ENCODE data around the gene MTCL1.

Gene MTCL1

DNA sequence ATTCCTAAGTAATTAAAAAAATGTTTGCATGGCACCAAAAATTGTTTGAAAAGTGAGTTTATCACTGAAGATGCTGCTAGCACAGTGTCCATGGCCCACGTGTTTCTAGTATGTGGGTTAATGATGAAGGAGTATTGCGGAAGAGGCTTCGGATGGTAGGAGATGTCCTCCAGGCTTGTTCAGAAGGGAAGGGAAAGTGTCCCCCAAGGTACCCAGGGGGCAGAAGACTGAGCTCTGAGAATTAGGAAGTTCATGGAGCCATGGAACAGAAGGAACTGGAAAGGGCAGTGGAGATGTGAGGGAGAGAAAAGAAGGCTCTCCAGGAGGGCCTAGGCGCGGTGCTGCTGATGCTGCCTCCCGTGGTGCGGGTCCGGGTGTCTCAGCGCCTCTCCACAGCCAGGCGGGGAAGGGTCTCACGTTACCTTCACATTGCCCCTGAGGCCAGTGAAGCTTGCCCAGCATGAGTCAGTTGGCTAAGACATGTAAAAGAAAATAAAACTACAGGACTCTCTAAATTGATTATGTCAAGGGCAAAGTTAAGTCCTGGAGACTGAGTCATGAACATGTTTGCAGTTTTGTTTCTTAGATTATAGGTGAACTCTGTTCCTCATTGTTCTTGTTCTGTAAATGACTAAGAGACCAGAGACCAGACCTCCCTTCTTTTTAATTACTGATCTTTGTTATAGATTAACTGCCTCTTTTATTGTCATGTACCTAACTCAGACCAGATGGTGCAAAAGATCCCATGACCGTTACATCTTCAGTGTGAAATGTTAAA is 89.0 kb downstream of the MTCL1 start:
- no peak for TF ChIP-seq CTCF (IDR thresholded peaks at IDR 0.05; ENCODE audit: low read depth, low read length, missing control alignments)
- no peak for DNase-seq (ENCODE audit: low read depth)
- H3K4me3 ChIP-seq (ENCODE audit: low read depth, low read length): no peak overlapping the region

DNA sequence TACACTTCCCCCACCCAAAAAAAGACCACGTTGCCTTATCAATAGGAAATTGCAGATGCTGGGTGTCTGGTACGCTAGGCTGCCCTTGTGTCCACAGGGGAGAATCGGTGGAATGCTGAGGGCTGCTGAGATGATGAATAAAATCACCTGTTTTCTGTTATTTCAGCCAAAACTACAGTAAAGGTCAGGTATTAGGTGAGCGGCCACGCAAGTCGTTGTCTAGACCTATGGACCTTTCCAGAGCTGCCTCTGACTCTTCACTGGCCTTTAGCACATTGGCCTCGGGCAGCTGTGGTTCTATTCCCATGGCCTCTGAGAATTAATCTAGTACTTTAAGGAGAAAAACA is 89.6 kb downstream of the MTCL1 start:
- H3K4me3 ChIP-seq (ENCODE audit: low read depth, low read length): no peak overlapping the region
- no peak for TF ChIP-seq CTCF (IDR thresholded peaks at IDR 0.05; ENCODE audit: low read depth, low read length, missing control alignments)
- no peak for DNase-seq (ENCODE audit: low read depth)

GRCh38 chr18:8795586-8796325 is 90.4 kb downstream of the MTCL1 start:
- TF ChIP-seq CTCF (IDR thresholded peaks at IDR 0.05; ENCODE audit: low read depth, low read length, missing control alignments): no peak
- DNase-seq (ENCODE audit: low read depth): no peak
- no peak overlapping the region for H3K4me3 ChIP-seq (ENCODE audit: low read depth, low read length)

GRCh38 chr18:8797206-8797605 is 91.8 kb downstream of the MTCL1 start:
- TF ChIP-seq CTCF (IDR thresholded peaks at IDR 0.05; ENCODE audit: low read depth, low read length, missing control alignments): no peak
- H3K4me3 ChIP-seq (ENCODE audit: low read depth, low read length): no peak overlapping the region
- no peak for DNase-seq (ENCODE audit: low read depth)

- no peak for DNase-seq (ENCODE audit: low read depth)
- no peak for TF ChIP-seq CTCF (IDR thresholded peaks at IDR 0.05; ENCODE audit: low read depth, low read length, missing control alignments)
Measured at GRCh38 chr18:8799001-8799400, 93.6 kb downstream of the MTCL1 start.

GRCh38 chr18:8799596-8800441 is 94.5 kb downstream of the MTCL1 start:
- no peak for DNase-seq (ENCODE audit: low read depth)

More at GRCh38 chr18:8799001-8799400, 93.6 kb downstream of the MTCL1 start:
- H3K4me3 ChIP-seq (ENCODE audit: low read depth, low read length): no peak overlapping the region

More at GRCh38 chr18:8799596-8800441, 94.5 kb downstream of the MTCL1 start:
- TF ChIP-seq CTCF (IDR thresholded peaks at IDR 0.05; ENCODE audit: low read depth, low read length, missing control alignments): no peak
- H3K4me3 ChIP-seq (ENCODE audit: low read depth, low read length): no peak overlapping the region
